Uterus (tissue), 2 donors: Measurements from ENCODE around the gene TTC23.

Experiments used
- CTCF ChIP-seq, 4 experiments: fragments of 200-600 bp in 2 of 4; fragments of 450-650 bp in 2 of 4; sonication (generic) in 2 of 4; IDR thresholded peaks; one replicate each; pipeline ENCODE4 v1.5.1; 2016 to 2019; ENCODE audit warnings: antibody characterized with exemption in 4 of 4, mild to moderate bottlenecking in 2 of 4, moderate library complexity in 1 of 4
- POLR2A ChIP-seq, 2 donors: fragments of 450-650 bp; IDR thresholded peaks; one replicate each; pipeline ENCODE4 v1.6.1; 2016; ENCODE audit warnings: antibody characterized with exemption in 2 of 2, mild to moderate bottlenecking in 1 of 2, moderate library complexity in 1 of 2

- TF ChIP-seq CTCF (IDR thresholded peaks at IDR 0.05) (no peak), POLR2A (IDR thresholded peaks at IDR 0.05) (no peak)
Observed at GRCh38 chr15:99172171-99172570, 77.2 kb downstream of the TTC23 start.
